Heart left ventricle (tissue), 16 donors: Measurements from ENCODE around the gene CALR. TPM values are rescaled to one million over a fixed set of nuclear protein-coding genes. Genes with fewer than 3 reads are reported as not detected.
A peak's percentile ranks its signal among the peaks of the same experiment; 100 is the strongest.

Experiments
- ATAC-seq, 4 donors: fragments of 200-7000 bp; cut with Tn5 transposase; one replicate each; pipeline ENCODE4 v1.9.1; 2020 to 2022; ENCODE audit warnings: moderate library complexity in 4 of 4, mild to moderate bottlenecking in 3 of 4, moderate number of reproducible peaks in 1 of 4
- DNase-seq, 5 donors: peaks; one replicate each; pipeline ENCODE4 v3.0.0-alpha.2; 2020
- H3K27ac ChIP-seq, 12 donors: fragments of 200-600 bp; sonication (generic) in 4 of 12; one replicate each; pipeline versions ENCODE4 v1.5.0 to v1.8.0; 2016 to 2022; ENCODE audit warnings: mild to moderate bottlenecking in 2 of 12
- H3K27me3 ChIP-seq, 9 donors: fragments of 200-600 bp; sonication (generic) in 2 of 9; one replicate each; pipeline versions ENCODE4 v1.5.1 to v1.8.0; 2016 to 2022; ENCODE audit warnings: mild to moderate bottlenecking in 3 of 9
- H3K36me3 ChIP-seq, 9 donors: fragments of 200-600 bp; sonication (generic) in 2 of 9; one replicate each; pipeline versions ENCODE4 v1.5.0 to v1.8.0; 2018 to 2022; ENCODE audit warnings: mild to moderate bottlenecking in 2 of 9
- H3K4me1 ChIP-seq, 12 donors: fragments of 200-600 bp; sonication (generic) in 4 of 12; one replicate each; pipeline versions ENCODE4 v1.5.0 to v1.8.0; 2016 to 2022; ENCODE audit warnings: mild to moderate bottlenecking in 3 of 12
- H3K4me3 ChIP-seq, 12 donors: fragments of 200-600 bp; sonication (generic) in 4 of 12; one replicate each; pipeline versions ENCODE4 v1.5.0 to v1.8.0; 2017 to 2022; ENCODE audit warnings: mild to moderate bottlenecking in 9 of 12, moderate library complexity in 4 of 12
- H3K9me3 ChIP-seq, 12 donors: fragments of 200-600 bp; sonication (generic) in 4 of 12; one replicate each; pipeline versions ENCODE4 v1.5.0 to v1.8.0; 2016 to 2022; ENCODE audit warnings: mild to moderate bottlenecking in 1 of 12
- CTCF ChIP-seq, 12 donors: fragments of 200-600 bp; sonication (generic) in 4 of 12; IDR thresholded peaks; one replicate each; pipeline versions ENCODE4 v1.5.0 to v1.8.0; 2018 to 2022; ENCODE audit warnings: antibody characterized with exemption in 12 of 12, mild to moderate bottlenecking in 5 of 12
- POLR2A ChIP-seq, 2 donors: fragments of 450-650 bp; IDR thresholded peaks; one replicate each; pipeline ENCODE4 v1.6.1; 2017; ENCODE audit warnings: antibody characterized with exemption in 2 of 2, mild to moderate bottlenecking in 2 of 2, moderate library complexity in 2 of 2
- whole genome bisulfite sequencing, 4 donors: extraction: QIAGEN DNeasy Blood & Tissue Kit in 2 of 4; methylation state at CpG; one replicate each; pipeline versions ENCODE4 v1.1.5 to v1.1.7; 2013 to 2018; 5-methylcytosine and 5-hydroxymethylcytosine counted together
- intact Hi-C, 10 donors: fragments of 100-400 bp; cut with DNase I; formaldehyde crosslinking; loops; one replicate each; pipeline versions ENCODE4 v1.11.1 to v1.14.2; 2022
- polyA plus RNA-seq, 2 donors: library from polyadenylated mRNA; stranded (reverse); fragments of 200-250 nt; gene quantifications; one replicate each; pipeline ENCODE4 v1.2.3, GENCODE V29; 2013
- total RNA-seq, 9 donors: library from RNA; depleted of rRNA in 2 of 9; stranded (reverse); fragments of >200 nt in 2 of 9; fragmentation: NEBNext Ultra II Directional in 3 of 9; extraction: Animal tissue kit (Norgen Biotek cat#: 25700) in 3 of 9; gene quantifications; one replicate each; pipeline versions ENCODE4 v1.1.0 to v1.2.4, GENCODE V29; 2016 to 2023
- donor health status: ischemic (EF 13 %, LVEDD 7.1; RV severe dilation, severe dysfunction).
- donor health status: healthy with polysubstance abuse.
- donor health status: DM: no; HTN: yes; CAD: no.
- donor health status: DM: no; HTN: no; CAD: no.
- donor health status: ischemic (EF 25% LVEDD 6.9; RV normal size, moderate dysfunction).
- donor health status: ischemic (EF 25% LVEDD 5.7; RV mildly dilated, moderate dysfunction).
- donor health status: healthy.
- donor health status: DM: yes; HTN: yes; CAD: no.
- donor health status: ischemic (EF 35%, LVEDD 5.7; RV mildly dilated, moderate dysfunction).
- donor health status: nonischemic (EF 11% LVEDD 7.7; RV severe dilation, severe dysfunction).
- donor health status: DM: yes; HTN: yes; CAD: no.
- donor health status: PGD.
- donor health status: ischemic (EF 29% LVEDD 5.4; RV normal size, mild dysfunction).
- donor health status: nonischemic (EF 23%, LVEDD 6.1; RV moderate dilation, normal function).

CALR gene
- total and polyA plus RNA-seq, 11 donors, result 227 to 816 (median 380) TPM

GRCh38 chr19:12918253-12918652 lies 20.2 kb upstream of the CALR start:
- H3K4me3 ChIP-seq, result no peak overlapping the region
- peaks cover 0 to 18% (median 11%) of the 10 kb centered on the region in 12 donors for H3K4me1 ChIP-seq
- H3K9me3 ChIP-seq, result no peaks in the 10 kb centered on the region
- no peak for DNase-seq
- H3K36me3 ChIP-seq, result peaks cover 0 to 13% (median 12%) of the 10 kb centered on the region in 9 donors
- TF ChIP-seq CTCF (IDR thresholded peaks at IDR 0.05) (no peak), POLR2A (IDR thresholded peaks at IDR 0.05) (no peak)
- intact Hi-C loops, result no loop called here
- no peaks in the 10 kb centered on the region for H3K27me3 ChIP-seq
- WGBS, 4 donors, result 92 to 96% (median 94%) methylated on average over 8 to 14 of the region's 14 CpGs
- no peak overlapping the region for H3K27ac ChIP-seq
- ATAC-seq, result peak in 1 of 4 donors; percentile 5

GRCh38 chr19:12921047-12921446 lies 17.4 kb upstream of the CALR start:
- WGBS, 4 donors, result 67 to 73% (median 72%) methylated on average over 3 of the region's 3 CpGs
- H3K36me3 ChIP-seq, result peaks cover 4 to 41% (median 40%) of the 10 kb centered on the region in 9 donors
- no peaks in the 10 kb centered on the region for H3K27me3 ChIP-seq
- H3K27ac ChIP-seq, result no peak overlapping the region
- no peak for DNase-seq
- intact Hi-C loops, result no loop called here
- H3K4me1 ChIP-seq, result peaks cover 0 to 10% (median 4%) of the 10 kb centered on the region in 12 donors
- no peak for TF ChIP-seq POLR2A (IDR thresholded peaks at IDR 0.05)
- TF ChIP-seq CTCF (IDR thresholded peaks at IDR 0.05), result no peak
- no peak overlapping the region for H3K4me3 ChIP-seq
- no peaks in the 10 kb centered on the region for H3K9me3 ChIP-seq
- ATAC-seq, result no peak

- Histone ChIP-seq H3K27me3 (no peaks in the 10 kb centered on the region), H3K9me3 (no peaks in the 10 kb centered on the region), H3K4me1 (peaks cover 0 to 10% (median 4%) of the 10 kb centered on the region in 12 donors), H3K4me3 (no peak overlapping the region), H3K36me3 (peaks cover 4 to 60% (median 59%) of the 10 kb centered on the region in 9 donors), H3K27ac (no peak overlapping the region)
- DNase-seq (no peak), ATAC-seq (no peak)
- intact Hi-C loops, result no loop called here
- WGBS, 4 donors, result 97 to 98% (median 97%) methylated on average over 4 of the region's 4 CpGs
- no peak for TF ChIP-seq POLR2A (IDR thresholded peaks at IDR 0.05)
- TF ChIP-seq CTCF (IDR thresholded peaks at IDR 0.05), result no peak
Measured at GRCh38 chr19:12922959-12923358, 15.4 kb upstream of the CALR start.

GRCh38 chr19:12924621-12925310 lies 13.6 kb upstream of the CALR start:
- H3K4me3 ChIP-seq, result no peak overlapping the region
- intact Hi-C loops, result no loop called here
- peak in 1 of 4 donors; percentile 12 for ATAC-seq
- no peak for TF ChIP-seq POLR2A (IDR thresholded peaks at IDR 0.05)
- no peak for TF ChIP-seq CTCF (IDR thresholded peaks at IDR 0.05)
- WGBS, 4 donors, result 94 to 97% (median 96%) methylated on average over 28 to 29 of the region's 29 CpGs
- peaks cover 4 to 78% (median 77%) of the 10 kb centered on the region in 9 donors for H3K36me3 ChIP-seq
- no peaks in the 10 kb centered on the region for H3K9me3 ChIP-seq
- no peaks in the 10 kb centered on the region for H3K4me1 ChIP-seq
- H3K27ac ChIP-seq, result no peak overlapping the region
- DNase-seq, result no peak
- H3K27me3 ChIP-seq, result no peaks in the 10 kb centered on the region
